ENCODE data around the gene FAM171A2.
"Not testable (repeated sequence)": the region's sequence is repeated elsewhere in the genome, so short reads cannot be mapped to it uniquely, and the experiment has no call there.

FAM171A2 gene

GRCh38 chr17:44383363-44383762 is 19.7 kb upstream of the FAM171A2 start:
- DNase-seq: no peak

DNA sequence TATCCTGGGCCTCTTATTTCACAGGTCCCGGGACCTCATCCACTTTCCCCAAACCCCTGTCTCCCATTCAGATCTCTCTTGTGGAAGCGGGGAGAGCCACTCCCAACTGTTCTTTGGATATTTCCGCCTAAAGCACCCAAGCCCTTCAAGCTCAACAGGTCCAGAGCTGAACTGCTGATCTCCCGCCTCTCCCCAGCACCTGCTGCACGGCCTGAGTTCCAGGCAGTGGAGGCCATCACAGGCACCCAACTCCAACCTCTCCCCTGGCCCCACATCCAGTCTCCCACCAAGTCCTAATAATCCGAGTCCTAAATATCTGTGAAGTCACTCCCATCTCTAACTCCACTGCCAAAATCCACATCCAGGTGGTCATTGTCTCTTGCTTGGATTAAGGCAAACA is 19.3 kb upstream of the FAM171A2 start:
- DNase-seq: no peak

DNA sequence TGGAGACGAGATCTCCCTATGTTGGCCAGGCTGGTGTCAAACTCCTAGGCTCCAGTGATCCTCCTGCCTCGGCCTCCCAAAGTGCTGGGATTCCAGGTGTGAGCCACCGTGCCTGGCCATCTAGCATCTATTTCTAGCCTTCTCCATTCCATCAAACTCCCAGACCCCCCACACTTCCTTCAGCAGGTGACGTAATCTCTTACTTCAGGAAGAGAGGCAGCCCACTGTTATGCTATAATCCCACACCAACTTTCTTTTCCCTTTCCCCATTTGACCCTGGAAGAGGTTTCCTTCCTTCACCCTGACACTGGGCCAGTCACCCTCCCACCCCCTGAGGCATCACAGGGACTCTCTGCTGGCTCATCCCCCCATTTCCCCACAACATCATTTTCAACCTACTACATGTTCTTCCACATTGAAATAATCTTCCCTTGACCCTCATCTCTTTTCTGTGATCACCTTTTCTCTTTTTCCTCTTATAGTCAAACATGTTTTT is 18.2 kb upstream of the FAM171A2 start:
- no peak for DNase-seq

DNA sequence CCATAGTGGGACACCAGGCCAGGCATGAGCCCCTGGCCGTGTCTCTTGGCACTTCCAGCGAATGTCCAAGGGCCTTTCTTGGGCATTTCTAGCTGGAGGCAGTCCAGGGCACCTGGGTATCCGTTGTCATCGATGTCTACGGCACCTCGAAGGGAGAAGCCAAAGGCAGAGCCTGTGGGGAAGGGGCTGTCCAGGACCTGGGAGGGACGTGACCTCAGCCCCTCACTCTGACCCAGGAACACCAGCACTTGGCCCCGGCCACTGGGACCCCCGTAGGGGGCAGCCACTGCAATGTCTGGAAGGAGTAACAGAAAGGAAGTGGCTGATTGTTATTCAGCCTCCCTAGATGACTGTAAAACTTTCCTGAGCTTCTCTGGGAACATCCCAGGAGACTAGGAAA is 17.1 kb upstream of the FAM171A2 start:
- no peak for DNase-seq

GRCh38 chr17:44379887-44380286 is 16.2 kb upstream of the FAM171A2 start:
- DNase-seq: no peak

GRCh38 chr17:44378171-44378705 is 14.6 kb upstream of the FAM171A2 start:
- DNase-seq: no peak

- no peak for DNase-seq
Measured at GRCh38 chr17:44376779-44377178, 13.1 kb upstream of the FAM171A2 start.

DNA sequence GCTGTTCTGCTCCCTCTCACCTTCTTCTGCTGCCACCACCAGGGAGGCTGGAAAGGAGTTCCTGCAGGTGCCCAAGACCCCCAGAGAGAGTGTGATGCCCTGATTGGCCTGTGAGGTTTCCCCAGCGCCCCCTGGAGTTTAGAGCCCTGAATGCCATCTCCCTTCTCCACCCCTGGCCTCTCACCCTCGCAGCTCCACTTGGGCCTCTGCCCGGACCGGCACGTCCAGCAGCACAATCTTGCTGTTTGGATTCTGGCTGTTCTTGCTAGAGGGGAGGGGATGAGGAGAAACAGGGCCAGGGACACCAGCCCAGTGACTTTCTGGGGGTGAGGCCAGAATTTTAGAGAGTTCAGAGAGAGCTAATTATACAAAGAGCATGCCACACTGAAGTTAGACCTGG is 12.5 kb upstream of the FAM171A2 start:
- DNase-seq: no peak

- no peak for DNase-seq
Measured at GRCh38 chr17:44375196-44376017, 11.8 kb upstream of the FAM171A2 start.

DNA sequence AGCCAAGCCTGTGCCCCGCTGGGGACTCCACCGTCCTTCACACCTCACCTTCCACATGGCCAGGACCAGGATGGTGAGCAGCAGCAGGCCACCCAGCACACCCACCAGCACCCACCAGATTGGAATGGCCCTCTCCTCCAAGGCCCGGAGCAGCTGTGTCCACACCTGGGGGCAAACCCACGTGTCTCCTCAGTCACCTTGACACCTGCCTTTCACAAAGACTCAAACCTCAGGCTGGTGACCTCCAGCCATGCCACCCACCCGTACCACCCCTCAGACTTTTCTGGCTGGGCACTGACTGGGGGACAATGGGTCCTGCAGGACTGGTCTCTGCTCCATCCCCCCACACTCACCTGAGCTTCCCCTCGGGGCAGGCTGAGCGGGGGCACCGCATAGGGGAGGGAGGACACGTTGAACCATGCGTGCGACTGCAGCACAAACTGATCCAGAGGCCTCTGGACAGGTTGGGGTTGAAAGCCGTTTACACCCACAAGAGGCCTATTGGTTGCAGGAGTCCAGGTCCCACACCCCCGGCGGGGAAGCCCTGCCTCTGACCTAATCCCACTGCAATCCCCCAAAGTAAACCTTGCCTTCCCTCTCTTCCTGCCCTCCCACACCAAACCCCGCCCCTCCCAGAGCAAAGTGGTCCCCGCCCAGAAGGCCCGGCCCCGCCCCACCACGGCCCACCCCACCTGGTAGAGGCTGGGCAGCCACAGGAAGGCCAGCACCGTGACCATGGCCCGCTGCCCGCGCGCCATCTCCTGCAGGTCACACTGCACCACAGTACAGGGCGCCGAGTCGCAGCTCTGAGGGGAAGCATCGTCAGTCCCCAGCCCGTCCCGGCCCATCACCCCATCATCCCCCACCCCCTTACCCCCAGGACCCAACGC is 10.9 kb upstream of the FAM171A2 start:
- DNase-seq: no peak

GRCh38 chr17:44372036-44372435 is 8.4 kb upstream of the FAM171A2 start:
- no peak for DNase-seq

GRCh38 chr17:44369414-44370023 is 5.9 kb upstream of the FAM171A2 start:
- DNase-seq: not testable (repeated sequence)

GRCh38 chr17:44368391-44369243 is 5.0 kb upstream of the FAM171A2 start:
- DNase-seq: not testable (repeated sequence)

- DNase-seq: no peak
Measured at GRCh38 chr17:44367231-44367979, 3.8 kb upstream of the FAM171A2 start.

DNA sequence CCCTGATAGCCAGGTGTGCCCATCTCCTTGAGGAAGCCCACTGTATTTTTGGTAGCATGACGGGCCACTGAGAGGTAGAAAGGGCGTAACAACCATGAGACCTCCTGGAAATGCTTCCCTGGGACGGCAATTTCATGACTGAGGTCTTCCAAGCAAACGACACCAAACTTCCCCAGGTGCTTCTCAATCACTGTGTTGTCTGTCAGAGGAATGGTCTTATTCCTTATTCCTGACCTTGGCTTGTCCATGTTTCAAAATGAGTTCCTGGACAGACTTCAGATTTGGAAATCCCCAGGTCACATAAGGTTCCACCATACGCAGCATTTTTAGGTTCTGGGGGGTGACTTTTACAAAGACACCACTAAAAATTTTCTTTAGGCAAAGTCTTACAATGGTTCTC is 1.4 kb upstream of the FAM171A2 start:
- not testable (repeated sequence) for DNase-seq

- DNase-seq: no peak
Measured at GRCh38 chr17:44362949-44363612, 572 bp downstream of the FAM171A2 start.

DNA sequence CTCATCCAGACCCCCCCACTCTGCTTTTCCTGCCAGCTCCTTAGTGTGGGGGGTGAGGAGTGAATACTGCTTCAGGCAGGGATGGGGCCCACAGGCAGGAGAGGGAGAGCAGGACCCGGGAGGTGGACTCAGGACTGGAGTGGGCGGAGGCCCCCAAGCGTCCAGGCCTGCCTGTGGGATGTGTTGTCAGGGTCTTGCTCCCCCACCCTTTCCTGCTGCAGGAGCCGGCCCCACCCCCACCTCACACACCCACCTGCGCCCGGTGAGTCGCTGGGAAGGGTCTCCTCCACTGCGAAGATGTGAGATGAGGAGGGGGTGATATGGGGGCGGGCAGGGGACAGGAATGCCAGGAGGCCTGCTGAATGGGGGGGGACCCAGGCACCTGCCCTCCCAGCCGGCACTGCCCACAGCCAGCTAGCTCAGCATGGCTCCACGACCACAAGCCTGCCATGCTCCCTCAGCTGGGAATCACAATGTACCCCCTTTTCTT is 1.1 kb downstream of the FAM171A2 start:
- DNase-seq: no peak

- DNase-seq: no peak
Measured at GRCh38 chr17:44361292-44362260, 2.1 kb downstream of the FAM171A2 start.

DNA sequence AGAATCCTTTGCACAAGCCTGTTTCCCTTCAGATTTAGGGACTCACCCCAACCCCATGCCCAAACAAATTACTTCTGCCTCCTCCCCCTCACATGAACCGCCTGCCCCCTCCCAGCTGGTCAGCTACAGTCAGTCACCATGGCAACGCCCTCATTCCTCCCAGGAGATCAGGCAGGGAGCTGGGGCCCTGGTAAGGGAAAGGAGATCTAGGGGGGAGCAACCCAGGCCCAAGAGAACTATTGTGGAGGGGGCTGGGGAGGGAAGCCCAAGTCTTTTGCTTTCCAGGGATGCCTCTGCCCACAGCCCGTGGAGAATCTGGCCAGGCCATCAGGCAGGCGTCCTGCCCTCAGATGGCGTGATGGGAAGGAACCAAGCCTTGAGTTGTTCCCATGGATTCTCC is 2.8 kb downstream of the FAM171A2 start:
- DNase-seq: no peak
